H1 (cell line): Measurements from ENCODE around the gene TAC1. TPM values are rescaled to one million over a fixed set of nuclear protein-coding genes. Genes with fewer than 3 reads are reported as not detected.

Experiments used
- CTCF ChIA-PET: fragments of 300-600 bp; sonication (Branson Sonifier 250); formaldehyde crosslinking; loops from one replicate; lab custom pipeline; 2021; ENCODE audit not compliant: partially characterized antibody; lab: Charles Lee
- POLR2A ChIA-PET: fragments of 300-600 bp; sonication (Branson Sonifier 250); formaldehyde crosslinking; loops from one replicate; lab custom pipeline; 2021; ENCODE audit warnings: inconsistent platforms; ENCODE audit not compliant: partially characterized antibody; lab: Charles Lee
- DNase-seq, 2 experiments: peaks; one replicate each; pipeline versions ENCODE4 v3.0.0 to v3.0.0-alpha.2; 2010 to 2022; ENCODE audit warnings: low spot score in 2 of 2, low read depth in 1 of 2, mixed read lengths in 1 of 2
- FAIRE-seq: peaks from 2 replicates; lab custom pipeline; 2011; peaks lifted over from hg19 to GRCh38; lab: Jason Lieb, UNC
- H2AFZ ChIP-seq: 2 replicates; pipeline ENCODE4 v1.8.1; 2012; ENCODE audit warnings: low read length, inconsistent platforms
- H2AK5ac ChIP-seq: 2 replicates; pipeline ENCODE4 v1.6.1; 2013; ENCODE audit warnings: low read depth, low read length
- H2BK120ac ChIP-seq: replicated peaks from 2 replicates; pipeline ENCODE3; 2013; ENCODE audit warnings: low read depth, low read length, inconsistent platforms
- H2BK12ac ChIP-seq: 2 replicates; pipeline ENCODE4 v1.6.1; 2013; ENCODE audit warnings: low read depth, low read length
- H2BK15ac ChIP-seq: 2 replicates; pipeline ENCODE4 v1.6.1; 2013; ENCODE audit warnings: low read length
- H2BK20ac ChIP-seq: 2 replicates; pipeline ENCODE4 v1.6.1; 2013; ENCODE audit warnings: low read length
- H2BK5ac ChIP-seq: 2 replicates; pipeline ENCODE4 v1.6.1; 2013; ENCODE audit warnings: low read depth, low read length
- H3K14ac ChIP-seq: 2 replicates; pipeline ENCODE4 v1.6.1; 2013; ENCODE audit warnings: inconsistent platforms; ENCODE audit not compliant: insufficient read length
- H3K18ac ChIP-seq: 2 replicates; pipeline ENCODE4 v1.6.1; 2013; ENCODE audit warnings: low read length; ENCODE audit errors: extremely low read depth
- H3K23ac ChIP-seq: 2 replicates; pipeline ENCODE4 v1.6.1; 2013; ENCODE audit warnings: inconsistent platforms; ENCODE audit not compliant: insufficient read length
- H3K23me2 ChIP-seq: 2 replicates; pipeline ENCODE4 v1.6.1; 2013; ENCODE audit warnings: low read depth, low read length
- H3K27ac ChIP-seq: 2 replicates; pipeline ENCODE4 v1.6.1; 2011; ENCODE audit warnings: low read depth, low read length, inconsistent platforms
- H3K27me3 ChIP-seq, 4 experiments: replicated peaks in 1 of 4; 1 replicate in 1 of 4; 2 replicates in 3 of 4; pipeline versions ENCODE4 v1.6.1 to v1.8.1; 2011 to 2013; ENCODE audit warnings: low read length in 3 of 4, mild to moderate bottlenecking in 3 of 4, inconsistent platforms in 2 of 4, mixed read lengths in 2 of 4, moderate library complexity in 1 of 4; ENCODE audit not compliant: control insufficient read depth in 3 of 4, insufficient read depth in 3 of 4; ENCODE audit errors: extremely low read depth in 1 of 4
- H3K36me3 ChIP-seq, 4 experiments: 2 replicates each; pipeline versions ENCODE4 v1.6.1 to v1.8.1; 2011 to 2013; ENCODE audit warnings: mild to moderate bottlenecking in 4 of 4, low read length in 3 of 4, moderate library complexity in 2 of 4, control low read depth in 1 of 4, inconsistent platforms in 1 of 4; ENCODE audit not compliant: insufficient read depth in 4 of 4, control insufficient read depth in 2 of 4
- H3K4ac ChIP-seq: replicated peaks from 2 replicates; pipeline ENCODE3; 2013; ENCODE audit warnings: low read length, low read depth, mixed read lengths, inconsistent platforms; ENCODE audit not compliant: insufficient read length
- H3K4me1 ChIP-seq, 4 experiments: replicated peaks in 1 of 4; 1 replicate in 1 of 4; 2 replicates in 3 of 4; pipeline versions ENCODE4 v1.6.1 to v1.8.1; 2011 to 2013; ENCODE audit warnings: low read length in 3 of 4, inconsistent platforms in 2 of 4, mixed read lengths in 1 of 4; ENCODE audit not compliant: insufficient read depth in 4 of 4, control insufficient read depth in 3 of 4
- H3K4me2 ChIP-seq, 2 experiments: 2 replicates each; pipeline versions ENCODE4 v1.6.1 to v1.8.1; 2011 to 2013; ENCODE audit warnings: low read depth in 2 of 2, low read length in 2 of 2, control low read depth in 1 of 2, inconsistent platforms in 1 of 2, mild to moderate bottlenecking in 1 of 2; ENCODE audit not compliant: insufficient read depth in 1 of 2
- H3K4me3 ChIP-seq, 4 experiments: fragments of 200-600, 300-600 bp in 1 of 4; sonication (generic), shearing (Covaris generic), sonication (Bioruptor Twin) in 1 of 4; 2 replicates each; pipeline versions ENCODE4 v1.5.1 to v1.8.1; 2011 to 2016; ENCODE audit warnings: low read length in 4 of 4, low read depth in 3 of 4, control low read depth in 2 of 4, inconsistent platforms in 2 of 4, mild to moderate bottlenecking in 2 of 4, mixed read lengths in 1 of 4, moderate library complexity in 1 of 4; ENCODE audit not compliant: insufficient read depth in 2 of 4; ENCODE audit errors: extremely low read depth in 1 of 4
- H3K56ac ChIP-seq: replicated peaks from 2 replicates; pipeline ENCODE3; 2013; ENCODE audit warnings: low read depth, mild to moderate bottlenecking, mixed read lengths, low read length, inconsistent platforms; ENCODE audit not compliant: insufficient read length
- H3K79me1 ChIP-seq: 2 replicates; pipeline ENCODE4 v1.6.1; 2013; ENCODE audit warnings: low read depth, low read length, control low read depth
- H3K79me2 ChIP-seq, 2 experiments: 2 replicates each; pipeline versions ENCODE4 v1.6.1 to v1.8.1; 2012 to 2013; ENCODE audit warnings: low read length in 2 of 2, mild to moderate bottlenecking in 2 of 2, inconsistent platforms in 1 of 2; ENCODE audit not compliant: insufficient read depth in 2 of 2, control insufficient read depth in 1 of 2
- H3K9ac ChIP-seq, 4 experiments: replicated peaks in 1 of 4; 1 replicate in 1 of 4; 2 replicates in 3 of 4; pipeline versions ENCODE4 v1.6.1 to v1.8.1; 2011 to 2013; ENCODE audit warnings: low read depth in 3 of 4, low read length in 3 of 4, control low read depth in 2 of 4, mild to moderate bottlenecking in 2 of 4, moderate library complexity in 2 of 4, inconsistent platforms in 1 of 4; ENCODE audit errors: extremely low read depth in 1 of 4
- H3K9me3 ChIP-seq, 2 experiments: 2 replicates each; pipeline versions ENCODE4 v1.6.1 to v1.8.1; 2012 to 2013; ENCODE audit warnings: mild to moderate bottlenecking in 2 of 2, moderate library complexity in 2 of 2, control low read depth in 1 of 2, inconsistent platforms in 1 of 2, low read depth in 1 of 2, low read length in 1 of 2, mixed read lengths in 1 of 2; ENCODE audit not compliant: insufficient read depth in 2 of 2
- H4K20me1 ChIP-seq, 2 experiments: replicated peaks in 1 of 2; 2 replicates each; pipeline versions ENCODE3 to v1.8.1; 2011 to 2013; ENCODE audit warnings: inconsistent platforms in 2 of 2, low read length in 2 of 2, mild to moderate bottlenecking in 1 of 2; ENCODE audit not compliant: insufficient read depth in 2 of 2, control insufficient read depth in 1 of 2
- H4K5ac ChIP-seq: 2 replicates; pipeline ENCODE4 v1.6.1; 2013; ENCODE audit warnings: low read length, low read depth, mixed read lengths, inconsistent platforms; ENCODE audit not compliant: insufficient read length
- H4K8ac ChIP-seq: 2 replicates; pipeline ENCODE4 v1.8.0; 2013; ENCODE audit warnings: mild to moderate bottlenecking, moderate library complexity, low read length, inconsistent platforms; ENCODE audit not compliant: insufficient read depth; ENCODE audit errors: extremely low read depth
- H4K91ac ChIP-seq: replicated peaks from 2 replicates; pipeline ENCODE3; 2013; ENCODE audit warnings: low read length, mixed read lengths, inconsistent platforms; ENCODE audit not compliant: insufficient read length
- CTBP2 ChIP-seq: IDR thresholded peaks from 2 replicates; pipeline ENCODE4 v1.7.0; 2011; ENCODE audit warnings: borderline replicate concordance, mild to moderate bottlenecking, moderate library complexity, mixed read lengths, low read length; ENCODE audit not compliant: insufficient read depth, insufficient read length
- NANOG ChIP-seq: IDR thresholded peaks from 2 replicates; pipeline ENCODE4 v1.6.1; 2011; ENCODE audit warnings: low read length, low read depth, mild to moderate bottlenecking, inconsistent platforms; ENCODE audit not compliant: insufficient read depth, poor library complexity, severe bottlenecking
- SRF ChIP-seq: IDR thresholded peaks from 2 replicates; pipeline ENCODE4 v1.6.1; 2011; ENCODE audit warnings: mild to moderate bottlenecking, low read depth, low read length, moderate library complexity
- TEAD4 ChIP-seq: IDR thresholded peaks from 2 replicates; pipeline ENCODE4 v1.6.1; 2012; ENCODE audit warnings: low read depth, low read length, inconsistent platforms, mixed read lengths
- polyA plus RNA-seq, 7 experiments: library from polyadenylated mRNA; depleted of rRNA in 3 of 7; stranded (reverse) in 5 of 7; unstranded in 2 of 7; fragments of >200 nt in 5 of 7; fragments of 200-250 nt in 2 of 7; gene quantifications; 1 replicate in 5 of 7; 2 replicates in 1 of 7; 4 replicates in 1 of 7; pipeline versions ENCODE4 v1.2.1 to v1.2.3, GENCODE V29; 2011 to 2013; ENCODE audit warnings: missing spikeins in 2 of 7, mixed read lengths in 2 of 7
- total RNA-seq: library from RNA; stranded (reverse); fragmentation: NEBNext Ultra II Directional; extraction: Animal tissue kit (Norgen Biotek cat#: 25700); gene quantifications from 2 replicates; pipeline ENCODE4 v1.2.1, GENCODE V29; 2021

TAC1 gene
- total and polyA plus RNA-seq, 2 of the 8 experiments (the other 6 are each of a cell fraction or from before 2014, with no cell fraction given): 1.7 to 4.3 TPM

DNA sequence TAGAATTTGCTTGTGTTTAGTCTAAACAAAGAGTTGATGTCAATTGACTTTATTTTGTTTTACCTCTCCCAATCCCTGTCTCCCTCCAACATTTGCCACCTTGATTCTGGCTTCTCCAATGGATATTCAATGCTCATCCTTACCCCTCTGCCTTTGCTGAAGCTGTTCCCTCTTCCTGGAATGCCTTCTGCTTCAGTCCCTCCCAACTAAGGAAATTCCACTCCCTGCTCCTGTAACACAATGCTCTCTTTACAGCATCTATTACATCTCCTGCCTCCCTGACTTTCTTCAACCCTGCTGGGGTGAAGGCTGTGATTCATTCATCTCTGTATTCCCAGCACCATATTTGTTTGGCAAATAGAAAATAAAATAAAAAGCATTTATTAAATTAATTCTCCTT, 34.5 kb upstream of the TAC1 start:
- Histone ChIP-seq H3K4ac (no peak overlapping the region), H2BK120ac (no peak overlapping the region), H3K56ac (no peak overlapping the region), H3K23me2 (no peaks in the 10 kb centered on the region), H2BK5ac (no peak overlapping the region), H2BK12ac (no peak overlapping the region), H3K9me3 (no peaks in the 10 kb centered on the region), H4K5ac (no peak overlapping the region), H4K20me1 (no peaks in the 10 kb centered on the region), H2BK20ac (no peak overlapping the region), H3K9ac (no peak overlapping the region; a peak in 1 of 7 replicates), H2AFZ (no peak overlapping the region), H3K27me3 (no peaks in the 10 kb centered on the region), H4K8ac (no peak overlapping the region), H3K18ac (no peak overlapping the region), H3K23ac (no peak overlapping the region), H3K79me2 (no peaks in the 10 kb centered on the region), H3K14ac (no peak overlapping the region), H2BK15ac (no peak overlapping the region), H3K4me2 (no peak overlapping the region), H3K27ac (no peak overlapping the region), H3K4me1 (no peaks in the 10 kb centered on the region), H3K79me1 (no peaks in the 10 kb centered on the region), H4K91ac (no peak overlapping the region), H2AK5ac (no peak overlapping the region), H3K4me3 (no peak overlapping the region), H3K36me3 (no peaks in the 10 kb centered on the region)
- ChIA-PET CTCF (no interaction called here), POLR2A (no interaction called here)
- FAIRE-seq (peak; percentile 42), DNase-seq (no peak)
- TF ChIP-seq CTBP2: no peak
- 0 out of 2 replicates have a peak, but pooled peaks have one; percentile 68 for TF ChIP-seq TEAD4
- no peak for TF ChIP-seq NANOG
- TF ChIP-seq SRF: no peak
